ENCODE data around the gene GLIS1.

GLIS1 gene

GRCh38 chr1:53583021-53583867 is 155.7 kb downstream of the GLIS1 start:
- Histone ChIP-seq H3K27ac (ENCODE audit: low read depth, low read length) (no peak overlapping the region), H3K4me1 (ENCODE audit: control insufficient read depth, low read length) (peaks cover 4% of the 10 kb centered on the region; the same call in 1 of the 2 replicates)
- TF ChIP-seq CTCF (IDR thresholded peaks at IDR 0.05; ENCODE audit: low read depth, low read length, poor library complexity, severe bottlenecking) (no peak), EZH2phosphoT487 (IDR thresholded peaks at IDR 0.05; ENCODE audit: borderline replicate concordance, low read length) (no peak)

GRCh38 chr1:53582211-53583020 is 156.5 kb downstream of the GLIS1 start:
- H3K27me3 ChIP-seq (ENCODE audit: control insufficient read depth, low read length) = peaks cover 6% of the 10 kb centered on the region; the same call in 1 of the 2 replicates
- H3K4me1 ChIP-seq (ENCODE audit: control insufficient read depth, low read length) = peaks cover 4% of the 10 kb centered on the region; the same call in 1 of the 2 replicates
- H3F3A ChIP-seq (ENCODE audit: control insufficient read depth, insufficient read depth) = no peaks in the 10 kb centered on the region
- H3K4me3 ChIP-seq (ENCODE audit: low read length) = no peak overlapping the region
- no peak for TF ChIP-seq EZH2phosphoT487 (IDR thresholded peaks at IDR 0.05; ENCODE audit: borderline replicate concordance, low read length)
- TF ChIP-seq CTCF (IDR thresholded peaks at IDR 0.05; ENCODE audit: low read depth, low read length, poor library complexity, severe bottlenecking) = no peak
- no peak overlapping the region for H3K4me2 ChIP-seq (ENCODE audit: low read length)
- H3K79me2 ChIP-seq (ENCODE audit: control insufficient read depth, low read length) = no peaks in the 10 kb centered on the region
- no peaks in the 10 kb centered on the region for H3K36me3 ChIP-seq (ENCODE audit: control insufficient read depth, low read length)
- no peaks in the 10 kb centered on the region for H3K9me3 ChIP-seq (ENCODE audit: control insufficient read depth, insufficient read depth, low read length)
- H3K9me2 ChIP-seq (replicated peaks; ENCODE audit: control insufficient read depth, low read length) = no peaks in the 10 kb centered on the region
- H3K27ac ChIP-seq (ENCODE audit: low read depth, low read length) = no peak overlapping the region
- H4K20me1 ChIP-seq (ENCODE audit: control insufficient read depth, insufficient read depth, low read depth, low read length) = no peaks in the 10 kb centered on the region; the same call in 1 of the 2 replicates

More at GRCh38 chr1:53583021-53583867, 155.7 kb downstream of the GLIS1 start:
- Histone ChIP-seq H3K36me3 (ENCODE audit: control insufficient read depth, low read length) (no peaks in the 10 kb centered on the region), H3K4me3 (ENCODE audit: low read length) (no peak overlapping the region), H3K9me2 (replicated peaks; ENCODE audit: control insufficient read depth, low read length) (no peaks in the 10 kb centered on the region), H4K20me1 (ENCODE audit: control insufficient read depth, insufficient read depth, low read depth, low read length) (no peaks in the 10 kb centered on the region; the same call in 1 of the 2 replicates), H3K9me3 (ENCODE audit: control insufficient read depth, insufficient read depth, low read length) (no peaks in the 10 kb centered on the region), H3K4me2 (ENCODE audit: low read length) (no peak overlapping the region), H3K79me2 (ENCODE audit: control insufficient read depth, low read length) (no peaks in the 10 kb centered on the region), H3F3A (ENCODE audit: control insufficient read depth, insufficient read depth) (no peaks in the 10 kb centered on the region), H3K27me3 (ENCODE audit: control insufficient read depth, low read length) (peaks cover 6% of the 10 kb centered on the region; the same call in 1 of the 2 replicates)

DNA sequence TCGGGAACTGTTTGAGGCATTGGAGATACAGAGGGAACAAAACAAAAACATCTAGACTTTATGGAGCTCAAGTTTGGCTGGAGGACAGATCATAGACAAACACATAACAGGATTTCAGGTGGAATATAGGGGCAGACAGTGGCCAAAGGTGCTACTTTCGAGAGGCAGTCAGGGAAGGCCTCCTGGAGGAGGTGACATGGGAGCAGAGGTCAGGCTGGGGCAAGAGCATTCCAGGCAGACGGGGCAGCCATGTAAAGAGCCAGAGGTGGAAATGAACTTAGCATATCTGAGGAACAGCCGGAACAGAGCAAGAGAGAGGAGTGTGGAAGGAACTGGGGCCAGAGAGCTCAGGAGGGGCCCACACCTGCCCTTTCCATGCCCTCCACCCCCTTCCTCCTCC is 157.5 kb downstream of the GLIS1 start:
- Histone ChIP-seq H3K79me2 (ENCODE audit: control insufficient read depth, low read length) (no peaks in the 10 kb centered on the region), H3K27ac (ENCODE audit: low read depth, low read length) (no peak overlapping the region), H4K20me1 (ENCODE audit: control insufficient read depth, insufficient read depth, low read depth, low read length) (no peaks in the 10 kb centered on the region), H3K4me2 (ENCODE audit: low read length) (no peak overlapping the region), H3K27me3 (ENCODE audit: control insufficient read depth, low read length) (no peaks in the 10 kb centered on the region), H3K4me3 (ENCODE audit: low read length) (no peak overlapping the region), H3K9me2 (replicated peaks; ENCODE audit: control insufficient read depth, low read length) (no peaks in the 10 kb centered on the region), H3K9me3 (ENCODE audit: control insufficient read depth, insufficient read depth, low read length) (no peaks in the 10 kb centered on the region), H3F3A (ENCODE audit: control insufficient read depth, insufficient read depth) (no peaks in the 10 kb centered on the region), H3K4me1 (ENCODE audit: control insufficient read depth, low read length) (peaks cover 4% of the 10 kb centered on the region; the same call in 1 of the 2 replicates), H3K36me3 (ENCODE audit: control insufficient read depth, low read length) (no peaks in the 10 kb centered on the region)
- no peak for TF ChIP-seq CTCF (IDR thresholded peaks at IDR 0.05; ENCODE audit: low read depth, low read length, poor library complexity, severe bottlenecking)
- no peak for TF ChIP-seq EZH2phosphoT487 (IDR thresholded peaks at IDR 0.05; ENCODE audit: borderline replicate concordance, low read length)

All from DOHH2 (cell line).